NCI-H2196 (cell line): ENCODE measurements around the gene CCM2.
"Not testable (repeated sequence)": the region's sequence is repeated elsewhere in the genome, so short reads cannot be mapped to it uniquely, and the experiment has no call there.

ENCODE experiments used
- DNase-seq: peaks from one replicate; lab custom pipeline; 2025; ENCODE audit not compliant: unreplicated experiment; lab: John Stamatoyannopoulos, UW

CCM2 gene

GRCh38 chr7:44981035-44981706 lies 18.8 kb upstream of the CCM2 start:
- no peak for DNase-seq

DNA sequence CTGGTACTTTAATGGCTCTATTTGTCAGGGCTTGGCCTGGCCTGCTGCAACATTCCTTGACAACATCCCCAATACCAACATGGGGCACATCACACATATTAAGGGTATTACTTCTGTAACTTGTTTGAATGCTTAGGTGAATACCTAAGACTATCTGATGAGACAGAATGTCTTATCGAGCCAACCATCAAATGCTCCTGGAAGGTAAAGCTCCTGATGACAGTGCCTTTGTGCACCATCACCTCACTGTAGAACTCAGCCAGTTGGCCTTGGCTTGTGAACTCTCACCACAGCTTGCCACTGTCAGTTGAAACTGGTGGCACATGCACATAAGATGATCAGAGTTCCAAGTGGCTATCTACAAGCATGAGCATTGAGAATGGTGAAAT lies 17.5 kb upstream of the CCM2 start:
- no peak for DNase-seq

DNA sequence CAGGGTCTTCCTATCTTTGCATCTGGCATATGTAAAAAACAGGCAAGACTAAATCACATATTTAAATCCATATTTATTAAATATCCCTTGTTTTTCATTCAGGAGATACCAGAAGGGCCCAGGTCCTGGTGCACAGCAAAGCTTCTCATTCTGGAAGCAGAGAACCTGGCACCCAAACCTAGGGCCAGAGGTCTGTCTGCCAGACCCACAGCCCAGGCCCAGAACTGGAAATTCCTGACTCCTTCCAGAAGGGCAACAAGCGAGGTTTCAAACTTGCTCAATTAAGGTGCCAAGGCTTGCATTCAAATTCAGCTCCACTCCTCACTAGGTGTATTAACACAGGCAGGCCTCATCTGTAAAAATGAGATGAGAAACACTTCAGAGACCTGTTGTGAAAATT lies 17.0 kb upstream of the CCM2 start:
- DNase-seq = no peak

DNA sequence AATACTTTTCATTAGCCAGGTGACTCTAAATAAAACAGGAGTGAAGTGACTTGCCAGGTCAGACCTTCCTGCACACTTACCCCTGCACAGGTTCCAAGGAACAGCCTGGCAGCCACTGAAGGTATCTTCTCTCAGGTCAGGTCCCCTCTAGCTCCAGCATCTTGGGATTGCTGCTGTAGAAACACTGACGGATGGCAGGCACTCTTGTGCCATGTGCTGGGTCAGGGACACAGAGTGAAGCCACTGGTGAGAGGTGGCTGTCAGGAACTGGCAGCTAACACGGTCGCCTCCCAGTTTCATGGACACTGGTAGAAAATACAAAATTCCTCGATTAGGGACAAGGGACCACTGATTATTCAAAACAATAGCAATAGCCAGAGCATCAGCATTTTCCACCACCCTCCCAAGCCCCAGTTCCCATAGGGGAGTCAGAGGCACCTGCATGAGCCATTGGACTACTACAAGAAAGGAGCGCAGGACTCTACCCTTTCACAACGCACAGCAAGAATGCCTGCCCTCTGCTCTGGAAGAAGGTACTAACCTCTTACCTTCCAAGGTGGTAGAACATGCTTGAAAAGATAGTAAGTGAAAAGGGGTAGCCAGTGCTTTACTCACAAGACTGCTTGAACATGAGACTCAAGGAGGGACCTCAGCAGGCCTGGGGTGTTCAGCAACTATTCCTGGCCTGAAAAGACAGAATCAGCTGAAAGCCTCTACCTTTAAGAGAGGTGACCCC lies 16.1 kb upstream of the CCM2 start:
- no peak for DNase-seq

DNA sequence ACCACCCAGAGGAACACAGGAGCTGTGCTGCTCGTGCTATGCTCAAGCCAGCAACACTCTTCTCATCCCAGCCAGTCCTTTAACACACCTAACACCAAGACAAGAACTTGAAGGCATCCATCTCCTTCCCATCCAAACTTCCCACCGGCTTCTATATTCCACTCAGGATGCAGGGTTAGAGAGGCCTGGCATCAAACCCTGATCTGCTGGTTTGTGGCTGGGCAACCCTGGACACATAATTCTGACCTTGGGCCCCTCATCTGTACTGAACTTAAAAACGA lies 15.6 kb upstream of the CCM2 start:
- no peak for DNase-seq

- DNase-seq = no peak
These were observed 14.8 kb upstream of the CCM2 start for GRCh38 chr7:44985033-44985695.

GRCh38 chr7:44985900-44986217 lies 14.1 kb upstream of the CCM2 start:
- no peak for DNase-seq

DNA sequence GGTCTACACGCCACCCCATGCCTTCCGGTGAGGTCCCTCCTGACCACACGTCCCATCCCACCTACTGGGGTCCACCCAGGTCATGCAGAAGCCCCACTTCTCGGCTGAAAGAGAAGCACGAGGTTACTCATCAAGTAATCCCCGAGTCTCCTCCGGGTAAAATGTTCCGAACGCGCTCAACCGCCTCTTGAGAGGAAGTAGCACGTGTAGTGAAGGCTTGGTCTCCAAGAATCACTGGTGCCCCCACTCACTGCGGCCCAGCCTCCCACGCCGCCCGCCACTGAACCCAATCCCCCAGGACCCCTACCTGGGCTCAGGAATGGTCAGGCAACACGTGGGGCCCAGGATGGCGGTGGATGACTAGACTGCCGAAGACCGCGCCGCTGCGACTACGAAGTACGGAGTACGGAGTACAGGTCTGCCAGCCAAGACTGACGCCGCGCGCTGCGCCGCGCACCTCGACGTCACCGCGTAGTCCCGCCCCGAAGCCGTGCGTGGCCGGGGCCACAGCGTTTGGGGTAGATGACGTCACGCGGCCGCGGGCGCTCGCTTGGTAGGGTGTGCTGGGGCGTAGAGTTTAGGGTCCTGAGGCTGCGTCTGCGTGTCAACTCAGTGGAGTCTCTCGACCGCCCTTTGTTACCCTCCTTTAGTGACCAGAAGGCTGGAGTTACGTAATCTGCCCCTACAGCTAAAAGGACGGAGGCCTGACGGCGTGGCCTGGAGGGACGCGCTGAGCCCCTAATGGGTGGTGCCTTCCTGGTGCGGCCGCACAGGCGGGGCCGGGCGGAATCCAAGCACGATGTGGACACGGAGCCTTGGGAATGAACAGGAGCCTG lies 13.6 kb upstream of the CCM2 start:
- peak; percentile 95 for DNase-seq

- no peak for DNase-seq
These were observed 12.5 kb upstream of the CCM2 start for GRCh38 chr7:44987457-44987856.

GRCh38 chr7:44987996-44988395 lies 12.0 kb upstream of the CCM2 start:
- no peak for DNase-seq

GRCh38 chr7:44988701-44989100 lies 11.3 kb upstream of the CCM2 start:
- DNase-seq = no peak

- DNase-seq = no peak
These were observed 10.9 kb upstream of the CCM2 start for GRCh38 chr7:44989132-44989531.

DNA sequence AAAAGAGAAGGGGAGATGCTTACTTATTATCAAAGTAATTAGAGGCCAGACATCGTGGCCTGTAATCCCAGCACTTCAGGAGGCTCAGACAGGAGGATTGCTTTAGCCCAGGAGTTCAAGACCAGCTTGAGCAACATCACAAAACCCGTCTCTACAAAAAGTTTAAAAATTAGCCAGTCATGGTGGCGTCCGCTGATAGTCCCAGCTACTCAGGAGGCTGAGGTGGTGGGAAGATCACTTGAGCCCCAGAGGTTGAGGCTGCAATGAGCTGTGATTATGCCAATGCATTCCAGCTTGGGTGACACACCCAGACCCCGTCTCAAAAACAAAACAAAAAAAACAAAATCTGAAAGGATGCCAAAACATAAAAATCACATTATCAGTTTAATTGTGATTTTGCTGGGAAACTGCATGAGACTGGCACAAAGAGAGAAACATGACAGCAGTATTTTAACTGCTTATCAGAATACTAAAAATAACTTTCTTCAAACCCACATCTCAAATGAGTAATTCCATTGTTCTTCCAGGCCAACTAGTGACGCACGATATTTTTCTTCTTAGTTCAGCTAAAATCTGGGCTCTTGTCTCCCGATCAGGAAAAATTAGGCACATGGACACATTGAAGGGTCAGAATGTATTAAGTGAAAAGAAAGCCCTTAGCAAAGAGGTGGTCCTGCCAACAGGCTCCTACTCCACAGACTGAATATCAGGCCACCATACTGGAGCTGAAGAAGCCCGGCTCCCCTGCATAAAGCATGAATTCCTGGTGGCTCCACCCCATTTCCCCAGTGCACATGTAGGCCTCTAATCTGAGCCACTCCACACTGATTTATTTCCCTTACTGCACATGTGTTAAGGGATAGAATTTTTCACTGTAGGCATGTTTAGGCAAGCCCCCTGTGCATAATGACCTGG lies 9.6 kb upstream of the CCM2 start:
- DNase-seq = no peak

DNA sequence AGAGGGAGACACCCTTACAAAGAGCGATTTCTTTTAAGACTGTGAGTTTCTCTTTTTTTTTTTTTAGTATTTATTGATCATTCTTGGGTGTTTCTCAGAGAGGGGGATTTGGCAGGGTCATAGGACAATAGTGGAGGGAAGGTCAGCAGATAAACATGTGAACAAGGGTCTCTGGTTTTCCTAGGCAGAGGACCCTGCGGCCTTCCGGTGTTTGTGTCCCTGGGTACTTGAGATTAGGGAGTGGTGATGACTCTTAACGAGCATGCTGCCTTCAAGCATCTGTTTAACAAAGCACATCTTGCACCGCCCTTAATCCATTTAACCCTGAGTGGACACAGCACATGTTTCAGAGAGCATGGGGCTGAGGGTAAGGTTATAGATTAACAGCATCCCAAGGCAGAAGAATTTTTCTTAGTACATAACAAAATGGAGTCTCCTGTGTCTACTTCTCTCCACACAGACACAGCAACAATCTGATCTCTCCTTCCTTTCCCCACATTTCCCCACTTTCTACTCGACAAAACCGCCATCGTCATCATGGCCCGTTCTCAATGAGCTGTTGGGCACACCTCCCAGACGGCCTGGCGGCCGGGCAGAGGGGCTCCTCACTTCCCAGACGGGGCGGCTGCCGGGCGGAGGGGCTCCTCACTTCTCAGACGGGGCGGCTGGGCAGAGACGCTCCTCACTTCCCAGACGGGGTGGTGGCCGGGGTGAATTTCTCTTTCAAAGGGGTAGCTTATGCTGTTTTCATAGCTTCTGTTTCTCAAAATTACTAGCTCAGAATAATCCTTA lies 7.8 kb upstream of the CCM2 start:
- not testable (repeated sequence) for DNase-seq

DNA sequence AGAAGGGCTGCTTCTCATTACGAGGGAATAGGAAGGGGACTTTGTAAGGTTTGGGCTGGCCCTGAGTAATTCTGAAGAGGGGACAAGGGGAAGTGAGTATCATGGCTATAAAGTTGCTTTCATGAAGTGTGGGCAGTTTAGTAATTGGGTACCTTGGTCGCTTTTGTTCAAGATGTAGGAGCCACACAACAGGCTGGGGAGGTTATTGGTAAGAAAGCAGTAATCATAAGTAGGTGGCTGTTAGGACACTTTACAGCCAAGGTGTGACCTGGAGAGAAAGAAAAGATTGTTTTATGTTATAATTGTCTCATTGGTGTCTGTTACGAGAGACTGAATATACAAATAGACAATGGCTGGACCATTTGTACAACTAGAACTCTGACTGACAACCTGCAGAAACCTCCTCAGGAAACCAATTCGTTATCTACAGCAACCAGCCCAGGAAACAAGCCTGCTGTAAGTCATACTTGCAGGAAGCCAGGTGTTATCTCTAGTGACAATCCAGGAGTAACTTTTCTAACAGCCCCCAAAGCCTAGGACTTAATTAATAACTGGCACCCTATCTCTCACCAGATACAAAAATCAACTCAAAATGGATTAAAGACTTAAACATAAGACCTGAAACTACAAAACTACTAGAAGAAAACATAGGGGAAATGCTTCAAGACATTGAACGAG lies 5.0 kb upstream of the CCM2 start:
- no peak for DNase-seq

GRCh38 chr7:44995555-44996493 lies 4.2 kb upstream of the CCM2 start:
- DNase-seq = no peak

- DNase-seq = no peak
These were observed 1.7 kb upstream of the CCM2 start for GRCh38 chr7:44998153-44998871.
